Prostate gland (tissue), 2 donors: Measurements from ENCODE around the gene PPP1R2. TPM values are rescaled to one million over a fixed set of nuclear protein-coding genes. Genes with fewer than 3 reads are reported as not detected.
"Not testable (repeated sequence)": the region's sequence is repeated elsewhere in the genome, so short reads cannot be mapped to it uniquely, and the experiment has no call there.

Experiments
- DNase-seq: peaks from one replicate; pipeline ENCODE4 v3.0.0-alpha.2; 2019; ENCODE audit warnings: low spot score
- H3K27ac ChIP-seq, 2 donors: fragments of 200-600 bp; sonication (generic); 2 replicates each; pipeline ENCODE4 v1.5.1; 2017 to 2019
- H3K27me3 ChIP-seq: fragments of 200-600 bp; sonication (generic); replicated peaks from 2 replicates; pipeline ENCODE4 v1.5.1; 2019; ENCODE audit not compliant: insufficient read depth
- H3K36me3 ChIP-seq, 2 donors: fragments of 200-600 bp; sonication (generic); 1 replicate in 1 of 2; 2 replicates in 1 of 2; pipeline versions ENCODE4 v1.5.1 to v1.8.1; 2017 to 2019
- H3K4me1 ChIP-seq: fragments of 200-600 bp; sonication (generic); replicated peaks from 2 replicates; pipeline ENCODE4 v1.5.1; 2019
- H3K4me3 ChIP-seq, 2 donors: fragments of 200-600 bp; sonication (generic); 2 replicates each; pipeline ENCODE4 v1.5.1; 2017 to 2019
- H3K9me3 ChIP-seq: fragments of 200-600 bp; sonication (generic); 2 replicates; pipeline ENCODE4 v1.5.1; 2017
- POLR2A ChIP-seq: fragments of 450-650 bp; IDR thresholded peaks from one replicate; pipeline ENCODE4 v1.6.1; 2016; ENCODE audit warnings: antibody characterized with exemption, mild to moderate bottlenecking
- POLR2AphosphoS5 ChIP-seq: sonication (generic); formaldehyde crosslinking; IDR thresholded peaks from one replicate; pipeline ENCODE4 v1.6.1; 2017; ENCODE audit warnings: antibody characterized with exemption
- WGBS: methylation state at CpG from one replicate; pipeline ENCODE4 v1.1.5; 2018; 5-methylcytosine and 5-hydroxymethylcytosine counted together
- intact Hi-C: fragments of 100-400 bp; cut with DNase I; formaldehyde crosslinking; loops from one replicate; pipeline ENCODE4 v1.14.2; 2022
- total RNA-seq, 2 donors: library from RNA; depleted of rRNA; stranded (reverse); fragments of >200 nt; gene quantifications; one replicate each; pipeline ENCODE4 v1.1.0, GENCODE V29; 2016
- TF ChIP-seq, protein P1 (sequence below), 4 experiments: fragments of 200-600 bp in 2 of 4; fragments of 450-650 bp in 2 of 4; sonication (generic) in 2 of 4; IDR thresholded peaks; 1 replicate in 3 of 4; 2 replicates in 1 of 4; pipeline ENCODE4 v1.5.1; 2016 to 2019; ENCODE audit warnings: antibody characterized with exemption in 4 of 4, mild to moderate bottlenecking in 2 of 4, moderate library complexity in 2 of 4

The PPP1R2 gene
- total RNA-seq = 100 to 1,000 TPM in 1 of 2 donors, 10 to 100 TPM in 1; 75.8 to 119 TPM

DNA sequence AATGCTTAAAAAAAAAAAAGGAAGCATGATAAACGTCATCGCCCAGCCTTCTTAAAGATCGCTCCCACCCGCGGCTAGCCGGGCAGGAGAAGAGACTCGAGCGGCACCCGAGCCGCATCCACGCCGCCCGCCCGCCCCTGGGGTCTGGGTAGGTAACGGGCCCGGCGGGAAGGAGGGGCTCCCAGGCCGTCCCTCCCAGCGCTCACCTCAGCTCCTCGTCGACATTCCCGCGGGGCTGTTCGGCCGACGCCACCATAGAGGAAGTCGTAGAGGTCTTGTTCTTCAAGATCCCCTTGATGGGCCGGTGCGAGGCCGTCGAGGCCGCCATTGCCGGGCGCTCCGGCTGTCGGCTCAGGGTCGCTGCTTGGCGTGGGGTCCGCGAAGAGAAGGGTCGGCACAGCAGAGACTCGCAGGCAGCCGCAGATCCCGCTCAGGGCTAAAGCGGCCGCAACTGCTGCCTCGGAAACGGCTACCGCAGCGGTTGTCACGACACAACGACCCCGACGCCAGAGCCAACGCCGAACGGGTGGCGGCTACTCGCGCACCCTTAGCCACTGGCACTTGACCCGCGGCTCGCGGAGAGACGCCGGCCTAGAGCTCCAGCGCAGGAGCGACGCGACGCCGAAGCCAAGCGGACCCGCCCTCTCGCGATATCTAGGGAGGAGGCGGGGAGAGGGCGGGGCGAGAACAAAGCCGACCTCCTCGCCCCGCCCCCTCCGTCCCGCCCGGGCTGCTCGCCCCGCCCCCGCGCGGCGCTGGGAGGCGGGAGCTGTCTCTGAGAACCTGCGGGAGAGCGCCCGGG is at the start of gene PPP1R2:
TSS of gene PPP1R2 (minus strand) at position 628 of the 802 bp plus-strand sequence. CDS start at position 328, 300 bp downstream.
- H3K9me3 ChIP-seq = no peaks in the 10 kb centered on the region
- peak; percentile 91 for DNase-seq
- intact Hi-C loops = loop anchor here (10.0 kb wide), 1 partner anchor 98 kb away; the partner anchor contains the start of gene ACAP2
- TF ChIP-seq, protein P1, sequence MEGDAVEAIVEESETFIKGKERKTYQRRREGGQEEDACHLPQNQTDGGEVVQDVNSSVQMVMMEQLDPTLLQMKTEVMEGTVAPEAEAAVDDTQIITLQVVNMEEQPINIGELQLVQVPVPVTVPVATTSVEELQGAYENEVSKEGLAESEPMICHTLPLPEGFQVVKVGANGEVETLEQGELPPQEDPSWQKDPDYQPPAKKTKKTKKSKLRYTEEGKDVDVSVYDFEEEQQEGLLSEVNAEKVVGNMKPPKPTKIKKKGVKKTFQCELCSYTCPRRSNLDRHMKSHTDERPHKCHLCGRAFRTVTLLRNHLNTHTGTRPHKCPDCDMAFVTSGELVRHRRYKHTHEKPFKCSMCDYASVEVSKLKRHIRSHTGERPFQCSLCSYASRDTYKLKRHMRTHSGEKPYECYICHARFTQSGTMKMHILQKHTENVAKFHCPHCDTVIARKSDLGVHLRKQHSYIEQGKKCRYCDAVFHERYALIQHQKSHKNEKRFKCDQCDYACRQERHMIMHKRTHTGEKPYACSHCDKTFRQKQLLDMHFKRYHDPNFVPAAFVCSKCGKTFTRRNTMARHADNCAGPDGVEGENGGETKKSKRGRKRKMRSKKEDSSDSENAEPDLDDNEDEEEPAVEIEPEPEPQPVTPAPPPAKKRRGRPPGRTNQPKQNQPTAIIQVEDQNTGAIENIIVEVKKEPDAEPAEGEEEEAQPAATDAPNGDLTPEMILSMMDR (IDR thresholded peaks at IDR 0.05) = peak in 2 of 4 experiments; percentile 3 to 12
- TF ChIP-seq POLR2A (peak; percentile 96), POLR2AphosphoS5 (peak; percentile 95)
- H3K4me1 ChIP-seq = peaks cover 6% of the 10 kb centered on the region
- no peaks in the 10 kb centered on the region for H3K27me3 ChIP-seq
- H3K4me3 ChIP-seq = peak within 1 kb of the TSS; percentile 54 to 75
- H3K27ac ChIP-seq = peak within 1 kb of the TSS; percentile 86 to 89
- under 1% methylated on average over 85 of the region's 95 CpGs for WGBS
- H3K36me3 ChIP-seq = no peaks in the 10 kb centered on the region

DNA sequence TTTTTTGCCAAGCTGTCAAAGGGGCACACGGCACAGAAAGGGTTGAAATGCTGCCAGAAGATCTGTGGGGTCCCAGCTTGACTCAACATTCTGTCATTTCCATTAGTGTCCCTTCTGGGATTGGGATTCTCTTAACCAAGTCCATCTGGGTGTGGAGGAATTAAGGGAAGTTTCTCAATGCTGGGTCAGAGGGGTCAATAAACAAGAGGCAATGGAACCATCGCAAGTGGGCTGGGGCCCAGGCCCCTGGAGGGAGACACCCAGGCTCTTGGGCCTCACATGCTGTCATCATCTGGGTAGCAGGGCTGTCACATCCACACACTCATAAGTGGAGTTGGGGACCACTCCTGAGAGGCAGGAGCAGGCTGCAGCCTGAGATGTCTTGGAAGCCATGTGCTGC is 48.7 kb upstream of the PPP1R2 start:
- Histone ChIP-seq H3K4me3 (no peak overlapping the region), H3K27ac (no peak overlapping the region), H3K27me3 (no peaks in the 10 kb centered on the region), H3K9me3 (no peaks in the 10 kb centered on the region), H3K36me3 (no peaks in the 10 kb centered on the region), H3K4me1 (no peaks in the 10 kb centered on the region)
- intact Hi-C loops = no loop called here
- 64% methylated on average over 2 of the region's 2 CpGs for WGBS
- DNase-seq = no peak
- TF ChIP-seq, protein P1 (IDR thresholded peaks at IDR 0.05) = no peak
- TF ChIP-seq POLR2A (no peak), POLR2AphosphoS5 (no peak)

DNA sequence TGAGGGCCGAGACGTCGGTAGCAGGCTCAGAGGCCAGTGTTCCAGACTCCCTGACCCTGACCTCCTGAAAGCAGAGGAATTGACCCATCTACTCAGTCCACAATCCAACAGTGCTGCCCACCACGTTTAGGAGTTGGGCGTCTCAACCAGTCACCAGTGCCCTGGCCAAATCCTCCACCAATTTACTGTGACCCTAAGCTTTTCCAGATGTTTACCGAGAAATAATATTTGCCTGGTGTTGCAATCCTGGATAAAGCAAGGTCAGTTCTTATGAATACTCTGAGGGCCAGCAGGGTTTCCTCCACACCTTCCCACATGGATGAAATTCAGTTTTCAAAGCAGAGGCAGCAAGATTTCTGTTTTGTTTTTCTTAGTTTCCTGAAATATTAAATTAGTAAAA is 48.1 kb upstream of the PPP1R2 start:
- no peak for DNase-seq
- no peaks in the 10 kb centered on the region for H3K27me3 ChIP-seq
- no peak overlapping the region for H3K27ac ChIP-seq
- intact Hi-C loops = no loop called here
- 72% methylated on average over 6 of the region's 6 CpGs for WGBS
- no peak overlapping the region for H3K4me3 ChIP-seq
- H3K4me1 ChIP-seq = no peaks in the 10 kb centered on the region
- H3K9me3 ChIP-seq = no peaks in the 10 kb centered on the region
- no peaks in the 10 kb centered on the region for H3K36me3 ChIP-seq
- TF ChIP-seq, protein P1 (IDR thresholded peaks at IDR 0.05) = no peak
- TF ChIP-seq POLR2A (no peak), POLR2AphosphoS5 (no peak)

DNA sequence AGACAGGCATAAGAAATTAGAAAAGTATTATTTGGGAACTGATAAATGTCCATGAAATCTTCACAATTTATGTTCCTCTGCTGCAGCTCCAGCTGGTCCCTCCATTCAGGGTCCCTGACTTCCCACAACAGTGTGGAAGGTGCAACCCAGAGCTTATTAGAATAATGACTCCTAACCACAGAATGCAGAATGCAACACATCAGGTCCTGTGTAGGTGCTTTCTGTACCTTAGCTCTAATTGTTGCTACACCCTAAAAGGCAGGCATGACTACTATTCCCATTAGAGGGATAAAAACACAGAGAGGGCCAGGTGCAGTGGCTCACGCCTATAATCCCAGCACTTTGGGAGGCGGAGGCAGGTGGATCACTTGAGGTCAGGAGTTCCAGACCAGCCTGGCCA is 47.3 kb upstream of the PPP1R2 start:
- H3K27ac ChIP-seq = not testable (repeated sequence)

DNA sequence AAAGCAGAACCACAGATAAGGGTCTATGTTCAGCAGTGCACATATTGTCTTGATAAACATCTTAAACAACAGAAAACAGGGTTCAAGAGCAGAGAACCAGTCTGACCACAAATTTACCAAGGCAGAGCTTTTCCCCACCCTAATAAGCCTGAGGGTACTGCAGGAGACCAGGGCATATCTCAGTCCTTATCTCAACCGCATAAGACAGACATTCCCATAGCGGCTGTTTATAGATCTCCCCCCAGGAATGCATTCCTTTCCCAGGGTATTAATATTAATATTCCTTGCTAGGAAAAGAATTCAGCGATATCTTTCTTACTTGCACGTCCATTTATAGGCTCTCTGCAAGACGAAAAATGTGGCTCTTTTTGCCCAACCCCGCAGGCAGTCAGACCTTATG is 46.7 kb upstream of the PPP1R2 start:
- H3K27me3 ChIP-seq, intact Hi-C loops, H3K9me3 ChIP-seq, DNase-seq, H3K36me3 ChIP-seq, H3K4me3 ChIP-seq, H3K4me1 ChIP-seq, H3K27ac ChIP-seq: not testable (repeated sequence)
- WGBS = 52% methylated on average over 6 of the region's 6 CpGs

More for the DNA sequence above, 47.3 kb upstream of the PPP1R2 start:
- 100% methylated on average over 2 of the region's 2 CpGs for WGBS
- H3K36me3 ChIP-seq, H3K4me1 ChIP-seq, H3K4me3 ChIP-seq, intact Hi-C loops, H3K9me3 ChIP-seq, DNase-seq, H3K27me3 ChIP-seq: not testable (repeated sequence)

DNA sequence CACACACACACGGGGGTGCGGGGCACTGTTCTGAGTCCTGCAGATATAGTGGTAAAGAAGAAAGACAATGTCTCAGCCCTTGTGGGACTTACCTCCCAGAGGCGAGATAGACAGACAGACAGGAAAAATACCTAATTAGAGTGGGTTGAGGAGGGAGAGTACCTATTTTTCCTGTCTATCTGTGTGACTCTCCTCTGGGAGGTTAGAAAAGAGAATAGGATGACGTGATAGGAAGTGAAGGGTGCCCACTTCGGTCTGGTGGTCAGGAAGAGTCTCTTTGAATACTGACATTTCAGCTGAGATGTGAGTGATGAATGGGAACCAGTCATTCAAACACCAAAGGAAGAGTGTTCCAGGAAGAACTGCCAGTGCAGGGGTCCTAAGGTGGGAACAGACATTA is 44.7 kb upstream of the PPP1R2 start:
- no peak overlapping the region for H3K4me3 ChIP-seq
- intact Hi-C loops = no loop called here
- H3K4me1 ChIP-seq = peaks cover 4% of the 10 kb centered on the region
- no peak overlapping the region for H3K27ac ChIP-seq
- no peaks in the 10 kb centered on the region for H3K27me3 ChIP-seq
- 91% methylated on average over 5 of the region's 5 CpGs for WGBS
- no peaks in the 10 kb centered on the region for H3K9me3 ChIP-seq
- DNase-seq = no peak
- H3K36me3 ChIP-seq = no peaks in the 10 kb centered on the region
- TF ChIP-seq, protein P1 (IDR thresholded peaks at IDR 0.05) = no peak
- TF ChIP-seq POLR2A (no peak), POLR2AphosphoS5 (no peak)
